ENCODE data around the gene KCNH4.

- no peak for TF ChIP-seq POLR2AphosphoS5 (IDR thresholded peaks at IDR 0.05)
- TF ChIP-seq, protein P1, sequence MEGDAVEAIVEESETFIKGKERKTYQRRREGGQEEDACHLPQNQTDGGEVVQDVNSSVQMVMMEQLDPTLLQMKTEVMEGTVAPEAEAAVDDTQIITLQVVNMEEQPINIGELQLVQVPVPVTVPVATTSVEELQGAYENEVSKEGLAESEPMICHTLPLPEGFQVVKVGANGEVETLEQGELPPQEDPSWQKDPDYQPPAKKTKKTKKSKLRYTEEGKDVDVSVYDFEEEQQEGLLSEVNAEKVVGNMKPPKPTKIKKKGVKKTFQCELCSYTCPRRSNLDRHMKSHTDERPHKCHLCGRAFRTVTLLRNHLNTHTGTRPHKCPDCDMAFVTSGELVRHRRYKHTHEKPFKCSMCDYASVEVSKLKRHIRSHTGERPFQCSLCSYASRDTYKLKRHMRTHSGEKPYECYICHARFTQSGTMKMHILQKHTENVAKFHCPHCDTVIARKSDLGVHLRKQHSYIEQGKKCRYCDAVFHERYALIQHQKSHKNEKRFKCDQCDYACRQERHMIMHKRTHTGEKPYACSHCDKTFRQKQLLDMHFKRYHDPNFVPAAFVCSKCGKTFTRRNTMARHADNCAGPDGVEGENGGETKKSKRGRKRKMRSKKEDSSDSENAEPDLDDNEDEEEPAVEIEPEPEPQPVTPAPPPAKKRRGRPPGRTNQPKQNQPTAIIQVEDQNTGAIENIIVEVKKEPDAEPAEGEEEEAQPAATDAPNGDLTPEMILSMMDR (IDR thresholded peaks at IDR 0.05): no peak
- TF ChIP-seq POLR2A (IDR thresholded peaks at IDR 0.05): no peak
- no peak for TF ChIP-seq EP300 (IDR thresholded peaks at IDR 0.05)
Observed at GRCh38 chr17:42171831-42172230, 9.1 kb downstream of the KCNH4 start.
